OCI-LY7 (cell line): ENCODE results near the gene SLC44A5. TPM values are rescaled to one million over a fixed set of nuclear protein-coding genes. Genes with fewer than 3 reads are reported as not detected.

Experiments used
- BruUV-seq: library from RNA; stranded (reverse); fragments of 400-500 nt; replicated peaks from 2 replicates; lab custom pipeline; 2021; lab: Mats Ljungman, UMichigan
- CTCF ChIA-PET: fragments of 300-600 bp; sonication (Branson Sonifier 250); formaldehyde crosslinking; loops from one replicate; lab custom pipeline; 2022; ENCODE audit warnings: antibody characterized with exemption; ENCODE audit not compliant: unreplicated experiment; lab: Charles Lee
- POLR2A ChIA-PET: fragments of 300-600 bp; sonication (Branson Sonifier 250); formaldehyde crosslinking; loops from one replicate; lab custom pipeline; 2022; ENCODE audit warnings: antibody characterized with exemption; lab: Charles Lee
- DNase-seq: peaks from one replicate; pipeline ENCODE4 v3.0.0-alpha.2; 2015; ENCODE audit warnings: low spot score
- H2AFZ ChIP-seq: fragments of 200-600 bp; sonication (generic), shearing (Covaris generic); 2 replicates; pipeline ENCODE4 v1.6.1; 2014; ENCODE audit warnings: mild to moderate bottlenecking, antibody characterized with exemption, low read length, moderate library complexity
- H3K27ac ChIP-seq: fragments of 200-600 bp; sonication (generic); 2 replicates; pipeline ENCODE4 v1.5.1; 2014; ENCODE audit warnings: mixed run types, low read depth, mild to moderate bottlenecking, moderate library complexity, low read length, inconsistent platforms; ENCODE audit not compliant: poor library complexity, severe bottlenecking
- H3K36me3 ChIP-seq: fragments of 200-600 bp; sonication (generic); 2 replicates; pipeline ENCODE4 v1.6.1; 2014; ENCODE audit warnings: mild to moderate bottlenecking, antibody characterized with exemption, low read length, moderate library complexity, mixed read lengths; ENCODE audit not compliant: insufficient read depth
- H3K4me1 ChIP-seq: fragments of 200-600 bp; sonication (generic); 2 replicates; pipeline ENCODE4 v1.5.1; 2014; ENCODE audit warnings: mild to moderate bottlenecking, low read length; ENCODE audit not compliant: insufficient read depth, poor library complexity, severe bottlenecking
- H3K4me2 ChIP-seq: fragments of 200-600 bp; sonication (generic); 2 replicates; pipeline ENCODE4 v1.6.1; 2014; ENCODE audit warnings: mild to moderate bottlenecking, low read length
- H3K4me3 ChIP-seq: fragments of 200-600 bp; sonication (generic); 2 replicates; pipeline ENCODE4 v1.5.1; 2014; ENCODE audit warnings: mild to moderate bottlenecking, low read depth, low read length; ENCODE audit not compliant: poor library complexity, severe bottlenecking
- H3K79me2 ChIP-seq: fragments of 200-600 bp; sonication (generic); 2 replicates; pipeline ENCODE4 v1.6.1; 2016; ENCODE audit warnings: low read depth, mild to moderate bottlenecking, low read length, moderate library complexity, mixed read lengths; ENCODE audit not compliant: insufficient read depth
- H3K9me2 ChIP-seq: fragments of 200-600 bp; sonication (generic); 2 replicates; pipeline ENCODE4 v1.6.1; 2016; ENCODE audit warnings: mild to moderate bottlenecking, low read length, mixed read lengths; ENCODE audit not compliant: insufficient read depth
- H3K9me3 ChIP-seq: fragments of 200-600 bp; sonication (generic); 2 replicates; pipeline ENCODE4 v1.6.1; 2014; ENCODE audit warnings: mild to moderate bottlenecking, mixed run types, low read length, mixed read lengths
- H4K20me1 ChIP-seq: fragments of 200-600 bp; sonication (generic); 2 replicates; pipeline ENCODE4 v1.6.1; 2014; ENCODE audit warnings: mild to moderate bottlenecking, antibody characterized with exemption, low read length, moderate library complexity, mixed read lengths; ENCODE audit not compliant: insufficient read depth
- CTCF ChIP-seq: fragments of 200-600 bp; sonication (generic); conservative IDR thresholded peaks from 2 replicates; pipeline ENCODE4 v1.5.1; 2014; ENCODE audit warnings: mild to moderate bottlenecking, antibody characterized with exemption, low read length, moderate library complexity, mixed read lengths
- EZH2phosphoT487 ChIP-seq: fragments of 200-600 bp; sonication (generic); IDR thresholded peaks from 2 replicates; pipeline ENCODE4 v1.6.1; 2018; ENCODE audit warnings: low read depth, borderline replicate concordance, mild to moderate bottlenecking, mixed run types, antibody characterized with exemption, low read length, moderate library complexity, mixed read lengths
- intact Hi-C: fragments of 100-400 bp; cut with micrococcal nuclease; formaldehyde crosslinking; loops from one replicate; pipeline ENCODE4 v1.10.0; 2022; ENCODE audit not compliant: unreplicated experiment
- total RNA-seq, 2 experiments: library from RNA; depleted of rRNA in 1 of 2; stranded (reverse); fragments of >200 nt in 1 of 2; shearing (Covaris generic) in 1 of 2; gene quantifications; 2 replicates each; pipeline ENCODE4 v1.2.3, GENCODE V29; 2014 to 2022

The SLC44A5 gene
- total RNA-seq, 2 experiments from 2014 or later, result not detected

GRCh38 chr1:75579046-75579445, 31.9 kb downstream of the SLC44A5 start:
- CTCF ChIA-PET, result no interaction called here
- no peaks in the 10 kb centered on the region for H3K79me2 ChIP-seq
- TF ChIP-seq EZH2phosphoT487 (no peak), CTCF (no peak)
- POLR2A ChIA-PET, result no interaction called here
- no peak overlapping the region for H3K4me3 ChIP-seq
- no peak overlapping the region for H3K27ac ChIP-seq
- intact Hi-C loops, result no loop called here
- no peaks in the 10 kb centered on the region for H3K9me3 ChIP-seq
- no TSS peak for BruUV-seq
- no peak overlapping the region for H3K4me2 ChIP-seq
- H3K4me1 ChIP-seq, result no peaks in the 10 kb centered on the region
- H3K9me2 ChIP-seq, result no peaks in the 10 kb centered on the region; the same call in 1 of the 2 replicates
- H3K36me3 ChIP-seq, result no peaks in the 10 kb centered on the region
- DNase-seq, result no peak
- H2AFZ ChIP-seq, result no peak overlapping the region
- H4K20me1 ChIP-seq, result no peaks in the 10 kb centered on the region

GRCh38 chr1:75575837-75576236, 35.1 kb downstream of the SLC44A5 start:
- BruUV-seq, result no TSS peak
- Histone ChIP-seq H3K36me3 (no peaks in the 10 kb centered on the region), H2AFZ (no peak overlapping the region), H3K79me2 (no peaks in the 10 kb centered on the region), H4K20me1 (no peaks in the 10 kb centered on the region), H3K4me1 (no peaks in the 10 kb centered on the region), H3K9me2 (no peaks in the 10 kb centered on the region; the same call in 1 of the 2 replicates), H3K4me3 (no peak overlapping the region), H3K4me2 (no peak overlapping the region), H3K27ac (no peak overlapping the region), H3K9me3 (no peaks in the 10 kb centered on the region)
- no peak for DNase-seq
- intact Hi-C loops, result no loop called here
- ChIA-PET CTCF (no interaction called here), POLR2A (interaction anchor here (0.6 kb wide), 1 partner anchor 71 kb away, joined by 7 read pairs; no protein-coding TSS in a partner anchor)
- no peak for TF ChIP-seq EZH2phosphoT487
- TF ChIP-seq CTCF, result no peak

- ChIA-PET POLR2A (no interaction called here), CTCF (no interaction called here)
- Histone ChIP-seq H3K9me3 (no peaks in the 10 kb centered on the region), H3K4me1 (no peaks in the 10 kb centered on the region), H3K4me2 (no peak overlapping the region), H3K79me2 (no peaks in the 10 kb centered on the region), H3K36me3 (no peaks in the 10 kb centered on the region), H4K20me1 (no peaks in the 10 kb centered on the region), H3K27ac (no peak overlapping the region), H3K9me2 (no peaks in the 10 kb centered on the region), H2AFZ (no peak overlapping the region), H3K4me3 (no peak overlapping the region)
- DNase-seq, result no peak
- TF ChIP-seq EZH2phosphoT487, result no peak
- TF ChIP-seq CTCF, result no peak
- no TSS peak for BruUV-seq
- intact Hi-C loops, result no loop called here
Observed at GRCh38 chr1:75567191-75567590, 43.7 kb downstream of the SLC44A5 start.
